GM18511 (cell line): Measurements from ENCODE around the gene IL3.

Experiments used
- ATAC-seq: cut with Tn5 transposase; IDR thresholded peaks from one replicate; pipeline ENCODE4 v1.9.1; 2021; ENCODE audit warnings: mild to moderate bottlenecking, moderate library complexity; ENCODE audit not compliant: unreplicated experiment

The IL3 gene

DNA sequence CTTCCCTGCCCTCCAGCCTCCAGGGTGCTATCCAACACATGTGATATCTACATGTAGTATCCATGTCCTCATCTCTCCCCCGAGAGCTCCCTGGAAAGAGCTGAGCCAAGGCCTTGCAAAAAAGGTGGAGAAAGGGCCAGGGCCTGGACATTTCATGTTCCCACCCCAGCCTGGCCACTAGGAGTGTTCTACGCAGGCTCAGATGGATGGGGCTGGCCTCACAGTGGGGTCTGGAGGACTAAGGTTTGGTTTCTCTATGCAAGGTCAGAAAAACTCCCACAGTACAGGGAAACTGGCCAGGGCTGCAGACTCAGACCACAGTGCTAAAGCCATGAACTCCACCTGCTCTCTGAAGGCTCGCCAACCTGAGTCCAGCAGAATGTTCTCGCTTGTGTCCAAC is 11.6 kb downstream of the IL3 start:
- ATAC-seq, result no peak

DNA sequence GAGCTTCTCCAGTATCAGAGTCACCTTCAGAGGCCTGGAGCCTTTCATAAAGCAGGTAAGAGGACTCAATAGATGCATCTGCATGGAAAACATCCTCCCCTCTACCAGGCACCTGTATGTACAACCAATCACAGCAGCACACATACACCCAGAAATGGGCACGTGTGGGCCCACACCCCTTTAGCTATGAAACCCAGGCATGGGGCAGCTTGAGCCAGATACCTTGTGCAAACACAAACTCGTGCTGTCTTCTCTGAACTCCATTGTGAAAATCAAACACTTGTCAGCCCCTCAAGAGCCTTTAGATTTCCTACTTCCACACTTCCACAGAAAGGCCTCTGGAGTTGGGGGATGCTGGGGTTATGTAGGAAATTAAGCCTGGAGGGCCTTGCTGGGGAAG is 12.1 kb downstream of the IL3 start:
- ATAC-seq, result no peak

DNA sequence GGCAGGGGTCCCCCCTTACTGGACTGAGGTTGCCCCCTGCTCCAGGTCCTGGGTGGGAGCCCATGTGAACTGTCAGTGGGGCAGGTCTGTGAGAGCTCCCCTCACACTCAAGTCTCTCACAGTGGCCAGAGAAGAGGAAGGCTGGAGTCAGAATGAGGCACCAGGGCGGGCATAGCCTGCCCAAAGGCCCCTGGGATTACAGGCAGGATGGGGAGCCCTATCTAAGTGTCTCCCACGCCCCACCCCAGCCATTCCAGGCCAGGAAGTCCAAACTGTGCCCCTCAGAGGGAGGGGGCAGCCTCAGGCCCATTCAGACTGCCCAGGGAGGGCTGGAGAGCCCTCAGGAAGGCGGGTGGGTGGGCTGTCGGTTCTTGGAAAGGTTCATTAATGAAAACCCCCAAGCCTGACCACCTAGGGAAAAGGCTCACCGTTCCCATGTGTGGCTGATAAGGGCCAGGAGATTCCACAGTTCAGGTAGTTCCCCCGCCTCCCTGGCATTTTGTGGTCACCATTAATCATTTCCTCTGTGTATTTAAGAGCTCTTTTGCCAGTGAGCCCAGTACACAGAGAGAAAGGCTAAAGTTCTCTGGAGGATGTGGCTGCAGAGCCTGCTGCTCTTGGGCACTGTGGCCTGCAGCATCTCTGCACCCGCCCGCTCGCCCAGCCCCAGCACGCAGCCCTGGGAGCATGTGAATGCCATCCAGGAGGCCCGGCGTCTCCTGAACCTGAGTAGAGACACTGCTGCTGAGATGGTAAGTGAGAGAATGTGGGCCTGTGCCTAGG is 13.0 kb downstream of the IL3 start, which contains the start of gene CSF2:
CSF2 (plus strand) TSS at position 559 of the 783 bp plus-strand sequence; CDS start at position 594, 35 bp downstream.
- ATAC-seq, result no peak

DNA sequence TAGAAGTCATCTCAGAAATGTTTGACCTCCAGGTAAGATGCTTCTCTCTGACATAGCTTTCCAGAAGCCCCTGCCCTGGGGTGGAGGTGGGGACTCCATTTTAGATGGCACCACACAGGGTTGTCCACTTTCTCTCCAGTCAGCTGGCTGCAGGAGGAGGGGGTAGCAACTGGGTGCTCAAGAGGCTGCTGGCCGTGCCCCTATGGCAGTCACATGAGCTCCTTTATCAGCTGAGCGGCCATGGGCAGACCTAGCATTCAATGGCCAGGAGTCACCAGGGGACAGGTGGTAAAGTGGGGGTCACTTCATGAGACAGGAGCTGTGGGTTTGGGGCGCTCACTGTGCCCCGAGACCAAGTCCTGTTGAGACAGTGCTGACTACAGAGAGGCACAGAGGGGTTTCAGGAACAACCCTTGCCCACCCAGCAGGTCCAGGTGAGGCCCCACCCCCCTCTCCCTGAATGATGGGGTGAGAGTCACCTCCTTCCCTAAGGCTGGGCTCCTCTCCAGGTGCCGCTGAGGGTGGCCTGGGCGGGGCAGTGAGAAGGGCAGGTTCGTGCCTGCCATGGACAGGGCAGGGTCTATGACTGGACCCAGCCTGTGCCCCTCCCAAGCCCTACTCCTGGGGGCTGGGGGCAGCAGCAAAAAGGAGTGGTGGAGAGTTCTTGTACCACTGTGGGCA is 13.8 kb downstream of the IL3 start:
- ATAC-seq, result no peak

DNA sequence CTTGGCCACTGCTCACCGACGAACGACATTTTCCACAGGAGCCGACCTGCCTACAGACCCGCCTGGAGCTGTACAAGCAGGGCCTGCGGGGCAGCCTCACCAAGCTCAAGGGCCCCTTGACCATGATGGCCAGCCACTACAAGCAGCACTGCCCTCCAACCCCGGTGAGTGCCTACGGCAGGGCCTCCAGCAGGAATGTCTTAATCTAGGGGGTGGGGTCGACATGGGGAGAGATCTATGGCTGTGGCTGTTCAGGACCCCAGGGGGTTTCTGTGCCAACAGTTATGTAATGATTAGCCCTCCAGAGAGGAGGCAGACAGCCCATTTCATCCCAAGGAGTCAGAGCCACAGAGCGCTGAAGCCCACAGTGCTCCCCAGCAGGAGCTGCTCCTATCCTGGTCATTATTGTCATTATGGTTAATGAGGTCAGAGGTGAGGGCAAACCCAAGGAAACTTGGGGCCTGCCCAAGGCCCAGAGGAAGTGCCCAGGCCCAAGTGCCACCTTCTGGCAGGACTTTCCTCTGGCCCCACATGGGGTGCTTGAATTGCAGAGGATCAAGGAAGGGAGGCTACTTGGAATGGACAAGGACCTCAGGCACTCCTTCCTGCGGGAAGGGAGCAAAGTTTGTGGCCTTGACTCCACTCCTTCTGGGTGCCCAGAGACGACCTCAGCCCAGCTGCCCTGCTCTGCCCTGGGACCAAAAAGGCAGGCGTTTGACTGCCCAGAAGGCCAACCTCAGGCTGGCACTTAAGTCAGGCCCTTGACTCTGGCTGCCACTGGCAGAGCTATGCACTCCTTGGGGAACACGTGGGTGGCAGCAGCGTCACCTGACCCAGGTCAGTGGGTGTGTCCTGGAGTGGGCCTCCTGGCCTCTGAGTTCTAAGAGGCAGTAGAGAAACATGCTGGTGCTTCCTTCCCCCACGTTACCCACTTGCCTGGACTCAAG is 14.6 kb downstream of the IL3 start:
- no peak for ATAC-seq

GRCh38 chr5:132075719-132076077 is 15.2 kb downstream of the IL3 start:
- ATAC-seq, result no peak

- ATAC-seq, result no peak
These were observed 15.9 kb downstream of the IL3 start for GRCh38 chr5:132076202-132076830.

DNA sequence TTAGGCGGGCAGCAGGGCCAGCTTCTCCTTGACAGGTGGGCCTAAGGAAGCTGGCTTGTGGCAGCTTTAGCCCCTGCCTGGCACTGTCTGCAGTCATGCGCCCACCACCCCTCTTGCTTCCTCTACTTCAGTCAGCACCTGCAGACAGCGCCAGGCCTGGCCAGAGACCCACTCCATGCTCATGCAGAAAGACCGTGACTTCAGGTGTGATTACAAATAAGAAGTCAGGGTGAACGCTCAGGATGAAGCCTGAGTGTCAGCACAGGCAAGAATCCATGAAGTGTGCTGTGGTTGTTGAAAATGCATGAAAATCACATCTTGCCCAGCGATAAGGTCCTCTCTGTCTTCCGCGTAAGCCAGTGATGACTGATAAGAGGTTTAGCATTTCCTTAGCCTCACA is 16.5 kb downstream of the IL3 start:
- ATAC-seq, result no peak

- no peak for ATAC-seq
These were observed 18.6 kb downstream of the IL3 start for GRCh38 chr5:132079081-132079480.

- no peak for ATAC-seq
These were observed 19.2 kb downstream of the IL3 start for GRCh38 chr5:132079619-132080018.

GRCh38 chr5:132080595-132080994 is 20.1 kb downstream of the IL3 start:
- no peak for ATAC-seq

GRCh38 chr5:132081458-132081857 is 21.0 kb downstream of the IL3 start:
- no peak for ATAC-seq

GRCh38 chr5:132082329-132083023 is 22.0 kb downstream of the IL3 start:
- no peak for ATAC-seq

- ATAC-seq, result no peak
These were observed 22.7 kb downstream of the IL3 start for GRCh38 chr5:132083071-132083678.

DNA sequence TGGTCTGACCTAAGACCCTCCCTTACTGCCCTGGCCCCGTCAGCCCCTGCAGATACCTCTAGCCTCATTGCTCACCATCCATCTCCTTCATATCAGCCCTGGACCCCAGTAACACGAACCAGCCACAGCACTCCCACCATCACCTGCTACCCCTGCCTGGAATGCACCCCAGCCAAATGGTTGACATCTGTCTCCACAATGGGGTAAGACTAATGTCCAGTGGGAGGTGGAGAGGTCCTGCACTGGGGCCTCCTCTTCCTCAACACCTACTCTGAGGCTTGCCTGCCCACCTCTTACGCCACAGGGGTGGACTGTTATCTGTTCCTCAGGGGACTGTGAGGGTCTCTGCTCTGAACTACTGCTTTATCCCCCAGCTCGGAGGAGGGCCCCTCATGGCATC is 25.2 kb downstream of the IL3 start:
- no peak for ATAC-seq

DNA sequence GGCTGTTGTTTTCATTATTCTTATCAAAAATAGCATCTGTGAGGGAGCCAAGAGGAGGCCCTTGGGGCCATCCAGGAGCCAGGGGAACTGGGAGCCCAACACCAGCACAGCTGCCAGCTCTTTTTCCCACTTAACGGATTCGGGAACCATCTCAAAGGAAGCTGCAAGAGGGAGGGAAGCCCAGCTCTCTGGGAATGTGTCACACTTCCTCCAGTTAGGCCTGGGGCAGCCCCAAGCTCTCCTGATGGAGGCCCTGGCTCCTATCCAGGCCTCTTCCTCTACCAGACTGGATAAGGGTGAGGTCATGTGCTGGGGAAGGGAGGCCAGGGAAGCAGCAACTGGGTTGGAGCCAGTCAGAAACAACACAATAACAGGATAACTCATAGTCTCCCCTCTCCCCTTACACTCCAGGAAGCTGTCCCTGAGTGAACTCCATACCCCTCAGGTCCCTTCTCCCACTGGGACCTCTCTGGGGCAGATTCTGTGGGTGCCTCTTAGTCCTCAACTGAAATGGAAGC is 25.9 kb downstream of the IL3 start:
- no peak for ATAC-seq

GRCh38 chr5:132087176-132087575 is 26.7 kb downstream of the IL3 start:
- ATAC-seq, result no peak

GRCh38 chr5:132087661-132088060 is 27.2 kb downstream of the IL3 start:
- ATAC-seq, result no peak

- no peak for ATAC-seq
These were observed 28.9 kb downstream of the IL3 start for GRCh38 chr5:132089363-132089762.

- ATAC-seq, result no peak
These were observed 29.7 kb downstream of the IL3 start for GRCh38 chr5:132090107-132090506.
